Left kidney (tissue), 2 donors: ENCODE results near the gene PRKAR1B. TPM values are rescaled to one million over a fixed set of nuclear protein-coding genes. Genes with fewer than 3 reads are reported as not detected.
A peak's percentile ranks its signal among the peaks of the same experiment; 100 is the strongest.

ENCODE experiments used
- DNase-seq: peaks from one replicate; pipeline ENCODE4 v3.0.0-alpha.2; 2013
- polyA plus RNA-seq: library from polyadenylated mRNA; unstranded; fragments of 120-200 nt; gene quantifications from one replicate; pipeline ENCODE4 v1.2.1, GENCODE V29; 2013; ENCODE audit not compliant: insufficient read length

PRKAR1B gene
- polyA plus RNA-seq, 1 donor: 33.7 TPM

GRCh38 chr7:572416-573268 is 154.4 kb downstream of the PRKAR1B start:
- no peak for DNase-seq

GRCh38 chr7:571718-572415 is 155.2 kb downstream of the PRKAR1B start:
- no peak for DNase-seq

GRCh38 chr7:571096-571717 is 155.9 kb downstream of the PRKAR1B start:
- no peak for DNase-seq

- DNase-seq: no peak
Observed at GRCh38 chr7:570801-571070, 156.3 kb downstream of the PRKAR1B start.

- DNase-seq: no peak
Observed at GRCh38 chr7:569996-570800, 156.9 kb downstream of the PRKAR1B start.

- no peak for DNase-seq
Observed at GRCh38 chr7:569071-569855, 157.8 kb downstream of the PRKAR1B start.

- no peak for DNase-seq
Observed at GRCh38 chr7:568031-568951, 158.8 kb downstream of the PRKAR1B start.

GRCh38 chr7:567305-567883 is 159.7 kb downstream of the PRKAR1B start:
- no peak for DNase-seq

GRCh38 chr7:566100-566499 is 161.0 kb downstream of the PRKAR1B start:
- DNase-seq: no peak

GRCh38 chr7:564176-564865 is 162.8 kb downstream of the PRKAR1B start:
- DNase-seq: no peak

GRCh38 chr7:563629-564170 is 163.4 kb downstream of the PRKAR1B start:
- DNase-seq: no peak

GRCh38 chr7:562789-563628 is 164.1 kb downstream of the PRKAR1B start:
- no peak for DNase-seq

- no peak for DNase-seq
Observed at GRCh38 chr7:562374-562675, 164.8 kb downstream of the PRKAR1B start.

GRCh38 chr7:561631-562373 is 165.3 kb downstream of the PRKAR1B start:
- peak; percentile 66 for DNase-seq

- no peak for DNase-seq
Observed at GRCh38 chr7:560966-561630, 166.0 kb downstream of the PRKAR1B start.

GRCh38 chr7:559396-559705 is 167.7 kb downstream of the PRKAR1B start:
- DNase-seq: no peak

GRCh38 chr7:557558-557881 is 169.6 kb downstream of the PRKAR1B start:
- DNase-seq: no peak
